ENCODE measurements around the gene DCDC2C. TPM values are rescaled to one million over a fixed set of nuclear protein-coding genes. Genes with fewer than 3 reads are reported as not detected.

Gene DCDC2C
- polyA plus RNA-seq, 3 donors = not detected

- Histone ChIP-seq H3K27me3 (ENCODE audit: control insufficient read depth in 2 of 2, insufficient read depth in 2 of 2, low read length in 2 of 2) (no peaks in the 10 kb centered on the region), H3K9ac (ENCODE audit: insufficient read depth, low read length, poor library complexity, severe bottlenecking) (no peak overlapping the region), H4K20me1 (ENCODE audit: insufficient read depth, low read length) (no peaks in the 10 kb centered on the region), H2AFZ (ENCODE audit: insufficient read depth, low read depth, low read length, poor library complexity, severe bottlenecking) (no peak overlapping the region), H3K4me1 (ENCODE audit: control insufficient read depth in 1 of 2, insufficient read depth in 2 of 2, low read length in 2 of 2) (no peaks in the 10 kb centered on the region), H3K9me3 (replicated peaks in 1 of 2; ENCODE audit: control insufficient read depth in 1 of 2, insufficient read depth in 1 of 2, low read length in 2 of 2) (no peaks in the 10 kb centered on the region), H3K27ac (ENCODE audit: low read depth in 1 of 2, low read length in 2 of 2) (no peak overlapping the region), H3K79me2 (ENCODE audit: insufficient read depth, low read length) (no peaks in the 10 kb centered on the region), H3K36me3 (replicated peaks in 1 of 2; ENCODE audit: control insufficient read depth in 1 of 2, insufficient read depth in 2 of 2, low read length in 2 of 2) (no peaks in the 10 kb centered on the region), H3K4me3 (replicated peaks in 1 of 3; ENCODE audit: low read depth in 2 of 3, low read length in 3 of 3) (no peak overlapping the region), H3K4me2 (replicated peaks; ENCODE audit: extremely low read depth, low read length, poor library complexity, severe bottlenecking) (no peak overlapping the region)
- Mint-ChIP-seq H3K4me3 (no peak overlapping the region), H3K27me3 (ENCODE audit: low read depth in 3 of 3) (peaks cover under 1 to 3% (median 2%) of the 10 kb centered on the region in 3 donors), H3K9me3 (peaks cover 0 to 10% (median 3%) of the 10 kb centered on the region in 7 donors), H3K4me1 (no peaks in the 10 kb centered on the region), H3K36me3 (no peaks in the 10 kb centered on the region), H3K27ac (no peak overlapping the region)
- WGBS (ENCODE audit: insufficient coverage) = 83% methylated on average over 3 of the region's 5 CpGs
- DNase-seq = no peak
- intact Hi-C loops (cut with micrococcal nuclease) = no loop called here
- TF ChIP-seq, protein P1, sequence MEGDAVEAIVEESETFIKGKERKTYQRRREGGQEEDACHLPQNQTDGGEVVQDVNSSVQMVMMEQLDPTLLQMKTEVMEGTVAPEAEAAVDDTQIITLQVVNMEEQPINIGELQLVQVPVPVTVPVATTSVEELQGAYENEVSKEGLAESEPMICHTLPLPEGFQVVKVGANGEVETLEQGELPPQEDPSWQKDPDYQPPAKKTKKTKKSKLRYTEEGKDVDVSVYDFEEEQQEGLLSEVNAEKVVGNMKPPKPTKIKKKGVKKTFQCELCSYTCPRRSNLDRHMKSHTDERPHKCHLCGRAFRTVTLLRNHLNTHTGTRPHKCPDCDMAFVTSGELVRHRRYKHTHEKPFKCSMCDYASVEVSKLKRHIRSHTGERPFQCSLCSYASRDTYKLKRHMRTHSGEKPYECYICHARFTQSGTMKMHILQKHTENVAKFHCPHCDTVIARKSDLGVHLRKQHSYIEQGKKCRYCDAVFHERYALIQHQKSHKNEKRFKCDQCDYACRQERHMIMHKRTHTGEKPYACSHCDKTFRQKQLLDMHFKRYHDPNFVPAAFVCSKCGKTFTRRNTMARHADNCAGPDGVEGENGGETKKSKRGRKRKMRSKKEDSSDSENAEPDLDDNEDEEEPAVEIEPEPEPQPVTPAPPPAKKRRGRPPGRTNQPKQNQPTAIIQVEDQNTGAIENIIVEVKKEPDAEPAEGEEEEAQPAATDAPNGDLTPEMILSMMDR (IDR thresholded peaks at IDR 0.05) = no peak
Measured at GRCh38 chr2:3867469-3867868, 164.1 kb downstream of the DCDC2C start.

DNA sequence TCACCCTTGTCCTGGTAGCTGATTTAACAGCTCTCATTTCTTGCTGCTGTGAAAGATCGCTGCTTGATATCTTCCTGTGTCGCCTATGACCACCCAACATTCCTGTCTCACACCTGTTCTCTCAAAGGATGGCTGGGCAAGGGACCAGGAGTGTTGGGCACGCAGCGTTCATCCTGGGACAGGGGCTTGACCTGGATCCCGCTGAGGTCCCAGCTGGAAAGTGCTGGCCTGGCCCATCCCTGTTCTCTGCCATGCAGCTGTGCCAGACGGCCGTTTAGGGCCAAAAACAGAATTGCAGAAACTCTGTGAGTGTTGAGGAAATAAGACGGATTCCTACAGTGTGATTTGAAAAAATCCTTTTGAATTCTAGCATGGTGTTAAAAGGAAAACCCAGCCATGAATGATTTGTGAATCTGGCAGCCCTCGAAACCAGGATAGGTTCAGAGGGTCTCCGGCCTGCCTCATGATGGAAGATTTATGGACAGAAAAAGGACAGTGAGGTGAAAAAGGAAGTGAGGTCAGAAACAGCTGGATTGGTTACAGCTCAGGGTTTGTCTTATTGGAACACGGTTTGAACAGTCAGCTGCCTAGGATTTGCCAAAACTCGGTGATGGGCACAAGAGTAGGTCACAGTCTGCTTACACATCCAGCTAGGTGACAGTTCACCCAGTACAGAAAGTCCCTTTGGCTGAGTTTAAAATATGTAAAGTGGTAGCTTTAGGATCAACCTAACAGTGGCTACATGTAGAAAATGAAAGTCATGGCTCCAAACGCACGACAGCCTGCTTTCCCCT, 164.8 kb downstream of the DCDC2C start:
- Histone ChIP-seq H3K9me3 (replicated peaks in 1 of 2; ENCODE audit: control insufficient read depth in 1 of 2, insufficient read depth in 1 of 2, low read length in 2 of 2) (no peaks in the 10 kb centered on the region), H3K4me3 (replicated peaks in 1 of 3; ENCODE audit: low read depth in 2 of 3, low read length in 3 of 3) (no peak overlapping the region), H3K79me2 (ENCODE audit: insufficient read depth, low read length) (no peaks in the 10 kb centered on the region), H3K4me1 (ENCODE audit: control insufficient read depth in 1 of 2, insufficient read depth in 2 of 2, low read length in 2 of 2) (no peaks in the 10 kb centered on the region), H4K20me1 (ENCODE audit: insufficient read depth, low read length) (no peaks in the 10 kb centered on the region), H3K36me3 (replicated peaks in 1 of 2; ENCODE audit: control insufficient read depth in 1 of 2, insufficient read depth in 2 of 2, low read length in 2 of 2) (no peaks in the 10 kb centered on the region), H3K27me3 (ENCODE audit: control insufficient read depth in 2 of 2, insufficient read depth in 2 of 2, low read length in 2 of 2) (no peaks in the 10 kb centered on the region), H3K9ac (ENCODE audit: insufficient read depth, low read length, poor library complexity, severe bottlenecking) (no peak overlapping the region), H3K4me2 (replicated peaks; ENCODE audit: extremely low read depth, low read length, poor library complexity, severe bottlenecking) (no peak overlapping the region), H2AFZ (ENCODE audit: insufficient read depth, low read depth, low read length, poor library complexity, severe bottlenecking) (no peak overlapping the region), H3K27ac (ENCODE audit: low read depth in 1 of 2, low read length in 2 of 2) (no peak overlapping the region)
- intact Hi-C loops (cut with micrococcal nuclease) = no loop called here
- Mint-ChIP-seq H3K4me1 (no peaks in the 10 kb centered on the region), H3K9me3 (peaks cover 0 to 10% (median 3%) of the 10 kb centered on the region in 7 donors), H3K4me3 (no peak overlapping the region), H3K27me3 (ENCODE audit: low read depth in 3 of 3) (peaks cover 1 to 3% (median 2%) of the 10 kb centered on the region in 3 donors), H3K27ac (no peak overlapping the region), H3K36me3 (no peaks in the 10 kb centered on the region)
- DNase-seq = no peak
- TF ChIP-seq, protein P1 (IDR thresholded peaks at IDR 0.05) = no peak
- 85% methylated on average over 10 of the region's 14 CpGs for WGBS (ENCODE audit: insufficient coverage)

All from CD14-positive monocyte (primary cell).